Mammary epithelial cell (primary cell): Measurements from ENCODE around the gene WDR88.

Experiments
- CTCF ChIP-seq, 2 donors: IDR thresholded peaks in 1 of 2; conservative IDR thresholded peaks in 1 of 2; 2 replicates each; pipeline ENCODE4 v1.5.1; 2011 to 2012; ENCODE audit warnings: inconsistent platforms in 2 of 2, low read length in 2 of 2, mild to moderate bottlenecking in 2 of 2, control low read depth in 1 of 2, low read depth in 1 of 2; ENCODE audit not compliant: insufficient read depth in 1 of 2; ENCODE audit errors: extremely low read depth in 1 of 2
- EZH2 ChIP-seq: IDR thresholded peaks from 2 replicates; pipeline ENCODE4 v1.6.1; 2012; ENCODE audit warnings: low read length, inconsistent platforms, borderline replicate concordance

- no peak for TF ChIP-seq CTCF (conservative IDR thresholded peaks at IDR 0.05 in 1 of 2, IDR thresholded peaks at IDR 0.05 in 1 of 2; ENCODE audit: extremely low read depth in 1 of 2, insufficient read depth in 1 of 2, low read depth in 1 of 2, low read length in 2 of 2)
- TF ChIP-seq EZH2 = no peak
Observed at GRCh38 chr19:33197591-33198000, 65.7 kb downstream of the WDR88 start.
